Testis (tissue), 3 donors: ENCODE data around the gene ALDOC. TPM values are rescaled to one million over a fixed set of nuclear protein-coding genes. Genes with fewer than 3 reads are reported as not detected.

Experiments
- DNase-seq: peaks from one replicate; pipeline ENCODE4 v3.0.0-alpha.2; 2019
- H3K27ac ChIP-seq, 2 donors: fragments of 200-600 bp; sonication (generic); one replicate each; pipeline ENCODE4 v1.5.1; 2019
- H3K27me3 ChIP-seq: fragments of 200-600 bp; sonication (generic); one replicate; pipeline ENCODE4 v1.5.1; 2019
- H3K36me3 ChIP-seq: fragments of 200-600 bp; sonication (generic); one replicate; pipeline ENCODE4 v1.5.1; 2017; ENCODE audit warnings: low read depth; ENCODE audit errors: missing control alignments
- H3K4me1 ChIP-seq: fragments of 200-600 bp; sonication (generic); one replicate; pipeline ENCODE4 v1.5.1; 2019
- H3K4me3 ChIP-seq, 2 donors: fragments of 200-600 bp; sonication (generic); one replicate each; pipeline ENCODE4 v1.5.1; 2017 to 2019
- H3K9me3 ChIP-seq: fragments of 200-600 bp; sonication (generic); one replicate; pipeline ENCODE4 v1.5.1; 2017
- POLR2A ChIP-seq: fragments of 450-650 bp; IDR thresholded peaks from one replicate; pipeline ENCODE4 v1.6.1; 2017; ENCODE audit warnings: antibody characterized with exemption, mild to moderate bottlenecking, moderate library complexity
- WGBS, 2 donors: methylation state at CpG; one replicate each; pipeline ENCODE4 v1.1.5; 2018; 5-methylcytosine and 5-hydroxymethylcytosine counted together
- intact Hi-C: fragments of 100-400 bp; cut with DNase I; formaldehyde crosslinking; loops from one replicate; pipeline ENCODE4 v1.15.1; 2023; ENCODE audit warnings: low total_unique reads
- polyA plus RNA-seq: library from polyadenylated mRNA; stranded (reverse); fragments of 350-450 nt; fragmentation: Illumina TruSeq; extraction: RNeasy Lipid Tissue Mini Kit (QIAGEN cat#74804); gene quantifications from one replicate; pipeline ENCODE4 v1.2.3, GENCODE V29; 2014; ENCODE audit warnings: low read depth, low replicate concordance; ENCODE audit not compliant: insufficient read depth
- total RNA-seq, 2 donors: library from RNA; depleted of rRNA; stranded (reverse); fragments of >200 nt; gene quantifications; one replicate each; pipeline ENCODE4 v1.2.3, GENCODE V29; 2016
- TF ChIP-seq, protein P1 (sequence below), 3 experiments: fragments of 450-650 bp in 2 of 3; fragments of 200-600 bp in 1 of 3; sonication (generic) in 1 of 3; IDR thresholded peaks; one replicate each; pipeline ENCODE4 v1.5.1; 2016 to 2019; ENCODE audit warnings: antibody characterized with exemption in 3 of 3, mild to moderate bottlenecking in 2 of 3, moderate library complexity in 1 of 3

The ALDOC gene
- total and polyA plus RNA-seq, 3 donors from 2014 or later, result 29.2 to 65.8 (median 30.7) TPM

DNA sequence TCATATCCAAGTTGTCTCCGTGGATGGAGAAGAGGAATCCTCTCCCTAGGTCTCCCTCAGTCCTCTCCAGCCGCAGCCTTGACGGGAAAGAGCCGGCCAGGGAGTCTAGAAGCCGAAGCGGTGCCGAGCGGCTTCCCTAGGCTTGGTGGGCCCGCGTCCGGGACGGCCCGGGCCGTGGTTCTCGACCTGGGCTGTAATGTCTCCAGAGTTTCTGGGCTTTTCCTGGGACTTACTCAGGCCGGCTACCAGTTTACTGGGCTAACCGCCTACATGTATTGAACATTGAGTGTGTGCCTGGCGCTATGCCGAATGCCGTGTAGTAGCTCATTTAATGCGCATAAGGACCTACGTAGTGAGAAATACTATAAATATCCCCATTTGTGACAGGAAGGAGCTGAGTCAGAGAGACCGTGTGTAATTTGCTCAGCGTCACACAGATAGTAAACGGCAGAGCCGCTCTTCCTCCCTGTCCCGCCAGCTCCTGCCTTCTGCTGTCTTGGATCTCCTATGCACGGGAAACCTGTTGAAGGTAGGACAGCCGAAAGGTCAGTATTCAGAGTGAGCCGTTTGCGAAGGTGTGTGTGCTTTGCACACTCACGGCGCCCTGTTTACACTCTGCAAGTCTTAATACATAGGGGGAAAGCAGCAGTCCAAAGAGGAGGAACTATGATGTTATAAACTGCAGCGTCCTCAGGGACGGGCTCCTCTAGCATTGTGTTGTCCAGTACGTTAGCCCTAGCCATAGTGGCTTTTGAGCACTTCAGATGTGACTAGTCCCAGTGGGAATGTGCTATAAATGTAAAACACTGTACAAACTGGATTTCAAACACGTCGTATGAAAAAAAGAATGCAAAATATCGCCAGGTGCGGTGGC is 22.9 kb upstream of the ALDOC start:
- H3K4me1 ChIP-seq, result peaks cover 10% of the 10 kb centered on the region
- H3K36me3 ChIP-seq, result no peaks in the 10 kb centered on the region
- no peaks in the 10 kb centered on the region for H3K27me3 ChIP-seq
- no peaks in the 10 kb centered on the region for H3K9me3 ChIP-seq
- H3K4me3 ChIP-seq, result peak overlapping the region; percentile 62 to 75
- TF ChIP-seq POLR2A, result no peak
- TF ChIP-seq, protein P1, sequence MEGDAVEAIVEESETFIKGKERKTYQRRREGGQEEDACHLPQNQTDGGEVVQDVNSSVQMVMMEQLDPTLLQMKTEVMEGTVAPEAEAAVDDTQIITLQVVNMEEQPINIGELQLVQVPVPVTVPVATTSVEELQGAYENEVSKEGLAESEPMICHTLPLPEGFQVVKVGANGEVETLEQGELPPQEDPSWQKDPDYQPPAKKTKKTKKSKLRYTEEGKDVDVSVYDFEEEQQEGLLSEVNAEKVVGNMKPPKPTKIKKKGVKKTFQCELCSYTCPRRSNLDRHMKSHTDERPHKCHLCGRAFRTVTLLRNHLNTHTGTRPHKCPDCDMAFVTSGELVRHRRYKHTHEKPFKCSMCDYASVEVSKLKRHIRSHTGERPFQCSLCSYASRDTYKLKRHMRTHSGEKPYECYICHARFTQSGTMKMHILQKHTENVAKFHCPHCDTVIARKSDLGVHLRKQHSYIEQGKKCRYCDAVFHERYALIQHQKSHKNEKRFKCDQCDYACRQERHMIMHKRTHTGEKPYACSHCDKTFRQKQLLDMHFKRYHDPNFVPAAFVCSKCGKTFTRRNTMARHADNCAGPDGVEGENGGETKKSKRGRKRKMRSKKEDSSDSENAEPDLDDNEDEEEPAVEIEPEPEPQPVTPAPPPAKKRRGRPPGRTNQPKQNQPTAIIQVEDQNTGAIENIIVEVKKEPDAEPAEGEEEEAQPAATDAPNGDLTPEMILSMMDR (IDR thresholded peaks at IDR 0.05), result no peak
- peak; percentile 70 for DNase-seq
- peak overlapping the region; percentile 92 to 97 for H3K27ac ChIP-seq
- WGBS, 2 donors, result 16 to 18% methylated on average over 21 to 40 of the region's 40 CpGs
- intact Hi-C loops, result no loop called here

DNA sequence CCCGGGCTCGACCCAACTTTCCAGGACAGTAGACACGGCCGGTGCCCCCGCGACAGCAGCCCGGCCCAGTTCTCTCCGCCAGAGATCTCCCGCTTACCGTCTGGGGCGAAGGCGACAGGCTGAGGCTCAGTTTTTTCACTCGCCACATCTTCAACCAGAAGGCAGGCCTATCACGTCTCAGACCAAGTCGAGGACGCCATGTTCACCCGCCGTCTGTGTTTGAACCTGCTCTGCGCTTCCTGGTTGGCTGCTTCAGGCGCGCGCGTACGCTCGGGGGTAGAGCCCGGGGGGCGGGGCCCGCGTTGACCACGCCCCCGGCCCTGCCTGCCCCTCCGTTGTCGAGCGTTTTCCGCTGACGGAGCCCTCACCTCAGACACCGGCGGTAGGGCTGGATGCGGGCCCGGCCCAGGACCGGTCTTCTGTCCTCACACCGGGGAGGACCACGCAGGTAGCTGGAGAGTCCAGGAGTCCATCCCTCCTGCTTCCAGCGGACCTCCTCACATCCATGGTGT is 22.2 kb upstream of the ALDOC start, which contains the start of gene SPAG5:
TSS of gene SPAG5 (minus strand) at position 227 of the 512 bp plus-strand sequence. CDS start at position 148, 79 bp downstream.
- Histone ChIP-seq H3K4me3 (peak within 1 kb of the TSS; percentile 62 to 75), H3K27me3 (no peaks in the 10 kb centered on the region), H3K4me1 (peaks cover 10% of the 10 kb centered on the region), H3K27ac (peak within 1 kb of the TSS; percentile 92 to 97), H3K36me3 (no peaks in the 10 kb centered on the region), H3K9me3 (no peaks in the 10 kb centered on the region)
- peak; percentile 74 for TF ChIP-seq POLR2A
- TF ChIP-seq, protein P1 (IDR thresholded peaks at IDR 0.05), result no peak
- 1% methylated on average over 41 of the region's 44 CpGs; no CpG with 5 or more reads in 1 of the 2 donors for WGBS, 2 donors
- intact Hi-C loops, result no loop called here
- peak; percentile 97 for DNase-seq

DNA sequence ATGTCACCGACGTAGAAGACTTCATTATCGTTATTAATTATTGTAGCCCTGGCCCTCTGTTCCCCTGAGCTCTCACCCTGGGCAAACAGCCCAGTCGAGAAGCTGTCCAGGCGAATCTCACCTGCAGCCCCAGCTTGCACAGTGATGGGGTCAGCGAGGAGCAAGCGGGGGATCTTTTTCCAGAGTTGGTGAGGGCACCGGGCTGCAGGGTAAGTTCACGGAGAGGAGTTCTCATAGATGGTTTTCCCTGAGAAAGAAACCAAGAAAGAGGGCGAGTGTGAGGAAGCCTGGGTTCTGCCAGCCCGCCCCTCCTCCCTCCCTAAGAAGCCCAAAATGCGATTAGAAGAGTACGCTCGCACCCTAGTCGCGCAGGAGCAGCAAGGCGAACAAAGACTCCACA is 21.7 kb upstream of the ALDOC start:
- intact Hi-C loops, result no loop called here
- Histone ChIP-seq H3K27ac (peak overlapping the region; percentile 52 to 97), H3K9me3 (no peaks in the 10 kb centered on the region), H3K27me3 (no peaks in the 10 kb centered on the region), H3K36me3 (no peaks in the 10 kb centered on the region), H3K4me1 (peaks cover 10% of the 10 kb centered on the region), H3K4me3 (peak overlapping the region; percentile 62 to 75)
- no peak for TF ChIP-seq POLR2A
- TF ChIP-seq, protein P1 (IDR thresholded peaks at IDR 0.05), result no peak
- DNase-seq, result no peak
- 2 to 4% methylated on average over 12 to 17 of the region's 17 CpGs for WGBS, 2 donors

DNA sequence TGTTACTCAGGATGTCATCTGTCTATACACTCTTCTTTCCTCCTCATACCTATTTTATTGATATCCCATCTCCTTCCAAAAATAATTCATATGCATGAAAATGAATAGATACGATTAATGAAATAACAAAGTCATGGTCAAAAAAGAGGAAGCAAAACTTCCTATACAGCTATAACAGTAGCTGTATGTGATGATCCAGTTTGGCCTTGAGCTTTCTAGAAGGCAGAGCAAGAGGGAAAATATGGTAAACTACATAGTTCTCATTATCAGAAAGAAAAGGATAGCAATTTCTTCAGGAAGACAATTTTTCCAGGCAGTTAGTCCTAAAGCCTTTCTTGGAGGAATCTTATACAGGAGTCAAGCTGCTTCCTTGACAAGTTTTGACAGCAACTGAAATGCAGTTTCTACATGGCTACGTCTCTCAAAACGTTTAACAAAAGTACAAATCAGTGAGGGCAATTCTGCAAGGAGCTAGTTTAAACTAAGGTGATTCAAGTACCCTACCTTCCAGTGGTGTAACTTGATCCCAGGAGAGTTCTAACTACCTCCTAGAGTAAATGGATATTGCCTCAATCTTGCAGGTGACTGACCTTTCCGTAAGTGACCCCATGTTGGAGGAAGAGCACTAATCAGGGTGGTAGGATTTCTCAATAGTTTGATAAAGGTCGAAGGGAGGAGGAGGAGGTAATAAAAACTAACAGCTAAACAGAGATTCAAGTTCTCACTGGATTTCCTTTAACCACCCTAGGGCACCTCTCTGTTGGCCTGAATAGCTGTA is 21.1 kb upstream of the ALDOC start:
- H3K4me1 ChIP-seq, result peaks cover 10% of the 10 kb centered on the region
- no peaks in the 10 kb centered on the region for H3K9me3 ChIP-seq
- no peak for DNase-seq
- no peaks in the 10 kb centered on the region for H3K36me3 ChIP-seq
- no peaks in the 10 kb centered on the region for H3K27me3 ChIP-seq
- H3K27ac ChIP-seq, result no peak overlapping the region
- 32 to 37% methylated on average over 5 of the region's 5 CpGs for WGBS, 2 donors
- H3K4me3 ChIP-seq, result peak overlapping the region; percentile 62 to 75
- TF ChIP-seq POLR2A, result no peak
- TF ChIP-seq, protein P1 (IDR thresholded peaks at IDR 0.05), result no peak
- intact Hi-C loops, result no loop called here
